ENCODE measurements around the gene KCNK4.

GRCh38 chr11:64317325-64317960 is 26.3 kb downstream of the KCNK4 start, which contains the start of gene TRMT112:
- TF ChIP-seq EP300 (IDR thresholded peaks at IDR 0.05; ENCODE audit: low read depth) (peak; percentile 20), POLR2A (IDR thresholded peaks at IDR 0.05) (peak; percentile 85), POLR2AphosphoS5 (IDR thresholded peaks at IDR 0.05) (peak; percentile 86 to 94 (median 91))
- TF ChIP-seq, protein P1, sequence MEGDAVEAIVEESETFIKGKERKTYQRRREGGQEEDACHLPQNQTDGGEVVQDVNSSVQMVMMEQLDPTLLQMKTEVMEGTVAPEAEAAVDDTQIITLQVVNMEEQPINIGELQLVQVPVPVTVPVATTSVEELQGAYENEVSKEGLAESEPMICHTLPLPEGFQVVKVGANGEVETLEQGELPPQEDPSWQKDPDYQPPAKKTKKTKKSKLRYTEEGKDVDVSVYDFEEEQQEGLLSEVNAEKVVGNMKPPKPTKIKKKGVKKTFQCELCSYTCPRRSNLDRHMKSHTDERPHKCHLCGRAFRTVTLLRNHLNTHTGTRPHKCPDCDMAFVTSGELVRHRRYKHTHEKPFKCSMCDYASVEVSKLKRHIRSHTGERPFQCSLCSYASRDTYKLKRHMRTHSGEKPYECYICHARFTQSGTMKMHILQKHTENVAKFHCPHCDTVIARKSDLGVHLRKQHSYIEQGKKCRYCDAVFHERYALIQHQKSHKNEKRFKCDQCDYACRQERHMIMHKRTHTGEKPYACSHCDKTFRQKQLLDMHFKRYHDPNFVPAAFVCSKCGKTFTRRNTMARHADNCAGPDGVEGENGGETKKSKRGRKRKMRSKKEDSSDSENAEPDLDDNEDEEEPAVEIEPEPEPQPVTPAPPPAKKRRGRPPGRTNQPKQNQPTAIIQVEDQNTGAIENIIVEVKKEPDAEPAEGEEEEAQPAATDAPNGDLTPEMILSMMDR (IDR thresholded peaks at IDR 0.05), result no peak

Measured in transverse colon (tissue), 4 donors.